ENCODE measurements around the gene TNK1. TPM values are rescaled to one million over a fixed set of nuclear protein-coding genes. Genes with fewer than 3 reads are reported as not detected.

The TNK1 gene
- total RNA-seq, 1 donor from 2014 or later = 2.2 TPM

DNA sequence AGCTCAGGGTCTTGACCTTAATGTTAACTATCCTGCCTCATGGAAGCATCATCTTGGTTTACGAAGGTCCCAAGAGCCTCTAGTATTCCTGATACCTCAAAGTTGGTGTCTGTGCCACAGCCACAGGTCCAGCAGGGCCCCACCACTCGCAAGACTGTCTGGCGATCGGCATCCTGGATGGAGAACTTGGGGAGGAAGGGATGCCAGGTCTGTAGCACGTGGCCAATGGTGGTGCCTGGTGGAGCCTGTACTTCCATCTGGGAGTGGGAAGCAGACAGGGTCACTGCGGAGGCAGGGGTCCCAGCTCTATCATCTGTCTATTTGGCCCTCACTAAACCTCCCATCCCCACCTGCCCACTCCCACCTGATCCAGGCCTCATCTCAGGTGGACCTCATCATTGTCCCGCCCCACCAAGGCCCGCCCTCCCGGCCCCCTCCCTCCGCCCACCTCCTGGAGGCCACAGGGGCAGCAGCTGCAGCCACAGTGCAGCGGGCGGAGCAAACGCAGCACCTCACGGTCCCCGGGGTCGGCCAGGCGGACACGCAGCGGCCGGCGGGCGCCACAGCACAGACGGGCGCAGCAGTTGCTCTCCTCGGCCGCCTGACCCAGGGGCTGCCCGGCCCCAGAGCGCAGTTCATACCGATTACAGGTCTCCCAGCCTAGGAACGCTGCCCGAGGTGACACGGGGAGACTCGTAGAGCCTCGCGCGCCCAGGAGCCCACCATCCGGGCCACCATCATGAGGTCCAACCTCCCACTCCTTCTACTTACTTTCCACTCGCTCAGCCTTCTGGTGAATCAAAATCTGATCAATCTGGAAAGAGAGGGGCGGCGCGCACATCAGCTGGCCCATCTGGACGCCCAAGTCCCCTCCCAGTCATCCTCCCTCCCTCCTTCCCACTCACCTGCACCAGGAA, 12.1 kb downstream of the TNK1 start:
- no peak for DNase-seq

DNA sequence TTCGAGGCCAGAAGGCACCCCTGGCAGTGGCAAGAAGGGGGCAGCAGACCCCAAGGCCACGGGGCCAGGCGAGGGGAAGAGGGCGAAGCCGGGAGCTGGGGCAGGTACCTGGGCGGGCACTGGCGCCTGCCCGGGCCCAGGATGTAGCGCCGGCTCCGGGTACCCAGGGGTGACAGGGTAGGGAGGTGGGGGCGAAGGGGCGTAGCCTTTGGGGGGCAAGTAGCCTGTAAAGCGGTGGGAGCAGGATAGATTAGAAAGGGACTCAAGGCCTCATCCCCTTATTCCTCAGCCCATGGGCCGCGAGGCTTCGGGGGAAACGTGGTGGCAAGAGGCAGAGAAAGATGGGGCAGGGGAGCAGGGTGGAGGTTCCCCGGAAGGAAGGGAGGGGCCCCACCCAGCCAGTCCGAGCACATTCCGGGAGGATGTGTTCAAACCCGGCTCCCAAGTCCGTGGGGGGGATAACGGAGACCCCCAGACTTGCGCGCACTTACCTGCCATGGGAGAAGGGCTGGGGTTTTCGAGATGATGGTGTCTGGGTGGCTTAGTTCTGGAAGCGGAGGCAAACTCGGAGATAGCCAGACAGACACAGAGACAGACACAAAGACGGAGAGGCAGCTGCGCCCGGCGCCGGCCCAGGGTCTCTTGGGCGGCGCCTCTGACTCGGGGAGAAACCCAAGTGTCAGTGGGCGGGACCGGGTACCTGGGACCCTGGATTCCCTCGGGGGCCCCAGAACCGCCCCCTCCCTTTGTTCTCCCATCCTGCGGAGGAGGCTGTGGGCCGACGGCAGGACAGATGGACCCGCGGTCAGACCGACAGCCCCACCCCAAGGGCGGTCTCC, 12.9 kb downstream of the TNK1 start:
- DNase-seq = peak; percentile 30

DNA sequence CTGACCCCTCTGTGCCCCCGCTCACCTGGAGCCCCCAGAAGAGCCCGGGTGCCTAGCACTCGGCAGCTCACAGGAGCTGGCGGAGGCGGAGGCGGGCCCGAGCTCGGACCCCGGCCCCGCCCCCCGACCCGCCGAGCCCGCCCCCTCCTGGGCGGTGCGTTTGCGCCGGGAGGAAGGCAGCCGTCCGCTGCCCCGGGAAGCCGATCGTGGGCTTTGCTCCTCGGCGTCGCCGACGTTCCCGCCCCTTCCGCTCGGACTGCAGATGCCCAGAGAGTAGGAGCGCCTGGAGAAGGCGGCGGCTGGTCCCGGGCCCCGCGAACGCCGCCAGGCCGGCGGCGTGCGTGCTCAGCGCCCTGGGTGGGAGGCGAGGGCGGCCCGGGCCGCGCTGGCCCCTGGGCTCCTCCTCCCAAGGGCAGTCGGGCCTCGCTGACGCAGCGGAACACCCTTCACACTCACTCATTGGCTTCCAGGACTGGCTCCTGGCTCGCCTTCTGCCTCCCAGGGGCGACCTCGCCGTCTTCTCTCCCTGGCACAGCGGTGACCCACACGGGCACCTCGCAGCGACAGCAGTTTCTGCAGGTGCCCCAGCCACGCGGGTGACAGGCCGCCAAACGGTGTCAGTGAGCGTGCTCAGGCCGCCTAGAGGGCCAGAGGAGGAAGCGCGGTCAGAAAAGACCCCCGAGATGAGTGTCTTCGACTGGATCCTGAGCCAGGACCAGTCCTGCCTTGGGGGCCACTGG, 13.7 kb downstream of the TNK1 start, which contains the start of gene PLSCR3:
TSS of gene PLSCR3 (minus strand) at position 74 of the 740 bp plus-strand sequence. CDS start 415 bp downstream, outside the sequence.
- DNase-seq = peak; percentile 88

- DNase-seq = no peak
Observed at GRCh38 chr17:7396147-7396546, 15.3 kb downstream of the TNK1 start.

- DNase-seq = no peak
Observed at GRCh38 chr17:7398612-7399011, 17.7 kb downstream of the TNK1 start.

DNA sequence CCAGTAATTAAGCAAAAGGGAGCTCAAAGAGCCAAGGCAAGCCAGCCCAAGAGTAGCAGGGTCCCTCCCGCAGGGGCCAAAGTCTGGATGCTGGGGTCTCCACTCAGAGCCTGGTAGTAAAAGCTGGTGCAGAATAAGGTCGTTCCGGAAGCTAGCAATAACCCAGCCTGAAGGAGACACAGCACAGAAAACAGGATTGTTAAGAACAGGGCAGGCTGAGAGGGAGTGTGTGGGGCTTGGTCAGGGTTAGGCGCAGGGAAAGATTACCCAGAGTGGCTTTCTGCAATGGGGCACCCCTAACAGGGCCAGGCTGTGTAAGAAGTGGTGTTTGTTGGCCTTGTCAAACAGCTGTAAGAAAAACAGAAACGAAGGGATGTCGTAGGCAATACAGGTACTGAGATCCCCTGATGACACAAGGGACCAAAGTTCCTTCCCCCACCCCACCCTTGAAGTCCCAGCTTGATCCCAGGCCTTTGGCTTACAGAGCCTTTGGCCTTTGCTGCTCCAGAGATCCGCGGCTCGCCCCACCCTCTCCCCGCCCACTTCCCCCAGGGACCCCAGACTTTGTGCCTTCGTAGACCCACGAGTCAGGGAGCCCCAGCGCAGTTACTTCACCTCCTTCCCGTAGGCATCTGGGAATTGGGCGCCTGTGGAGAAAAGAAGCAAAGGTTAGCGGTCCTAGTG, 22.3 kb downstream of the TNK1 start:
- DNase-seq = no peak

DNA sequence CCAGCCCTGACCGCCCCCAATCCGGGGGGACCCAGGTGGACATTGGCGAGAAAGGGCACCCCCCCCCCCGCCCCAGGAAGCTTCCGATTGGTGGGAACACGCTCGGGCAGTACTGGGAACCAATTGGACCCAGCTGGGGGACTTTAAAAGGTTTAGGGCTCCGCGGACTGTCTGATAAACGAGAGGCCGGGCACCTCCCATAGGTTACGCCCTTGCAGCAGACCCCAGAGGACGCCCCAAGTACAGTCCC, 22.8 kb downstream of the TNK1 start:
- no peak for DNase-seq

- peak; percentile 100 for DNase-seq
Observed at GRCh38 chr17:7403977-7404736, 23.3 kb downstream of the TNK1 start, which contains the start of gene TMEM256. Gene TMEM256, minus strand, starts transcription at chr17:7404097. Its CDS starts 13 bp downstream, at chr17:7404084.

DNA sequence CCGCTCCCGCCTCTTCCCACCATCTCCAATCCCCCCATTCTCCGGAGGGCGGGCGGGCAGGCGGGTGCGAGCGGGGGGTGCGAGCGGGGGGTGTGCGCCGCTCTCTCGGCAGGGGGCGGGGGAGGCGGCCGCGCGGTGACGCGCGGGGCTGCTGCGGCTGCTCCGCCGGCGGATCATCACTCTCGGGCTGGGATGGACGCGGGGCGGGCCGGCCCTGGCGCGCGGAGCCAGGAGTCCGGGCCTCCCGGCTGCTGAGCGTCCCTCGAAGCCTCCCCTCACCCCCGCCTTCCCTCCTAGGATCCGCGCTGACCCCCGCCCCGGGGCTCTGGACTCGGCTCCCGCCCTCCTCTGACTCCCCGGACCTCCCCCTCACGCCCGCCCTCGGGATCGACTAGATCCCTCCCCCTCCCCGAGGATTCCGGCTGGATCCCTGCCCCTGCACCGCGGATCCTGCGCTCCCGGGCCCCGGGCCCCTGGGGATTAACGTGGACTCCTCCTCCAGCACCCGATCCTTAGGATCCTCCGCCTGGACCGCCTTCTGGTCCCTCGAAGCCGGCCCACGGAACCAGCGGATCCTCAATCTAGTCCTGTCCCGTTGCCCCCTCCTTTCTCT, 24.0 kb downstream of the TNK1 start:
- DNase-seq = peak; percentile 24

DNA sequence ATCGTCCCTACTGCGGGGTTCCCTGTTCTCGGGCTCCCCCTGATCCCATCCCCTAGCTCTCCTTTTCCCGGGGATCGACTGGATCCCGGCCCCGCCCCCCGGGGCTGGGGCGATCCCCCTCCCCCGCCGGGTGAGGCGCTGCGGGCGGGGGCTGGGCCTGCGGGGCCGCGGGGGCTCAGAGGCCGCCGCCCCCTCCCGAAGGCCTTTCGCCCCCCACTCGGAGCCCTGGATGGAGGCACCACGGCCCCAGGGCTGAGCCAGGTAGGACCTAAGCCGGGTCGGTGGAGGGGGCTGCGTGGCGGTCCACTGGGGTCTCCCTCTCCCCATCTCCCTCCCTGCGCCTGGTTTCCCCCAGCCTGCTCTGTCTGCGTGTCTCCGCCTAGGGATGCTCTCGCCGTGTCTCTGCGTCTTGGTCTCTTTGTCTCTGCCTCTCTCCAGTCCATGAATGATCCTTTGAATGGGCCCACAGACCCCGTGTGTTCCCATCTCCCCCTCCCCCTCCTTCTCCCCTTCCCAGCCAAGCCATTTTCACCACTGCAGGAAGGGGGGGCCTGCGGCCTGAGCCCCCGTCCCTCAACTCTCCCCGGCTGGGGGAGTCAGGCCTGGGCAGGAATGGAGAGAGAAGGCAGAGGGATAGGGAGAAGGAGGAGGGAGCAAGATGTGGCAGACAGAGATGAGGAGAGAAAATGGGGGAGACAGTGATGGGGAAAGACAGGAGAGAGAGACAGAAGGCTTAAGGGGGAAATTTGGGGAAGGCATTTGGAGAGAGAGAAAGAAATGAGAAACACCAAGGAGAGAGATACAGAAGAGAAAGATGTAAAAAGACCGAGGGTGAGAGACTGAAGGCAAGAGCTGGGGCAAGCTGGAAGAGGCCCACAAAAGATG, 24.7 kb downstream of the TNK1 start:
- no peak for DNase-seq

GRCh38 chr17:7406235-7406825, 25.4 kb downstream of the TNK1 start:
- DNase-seq = no peak

DNA sequence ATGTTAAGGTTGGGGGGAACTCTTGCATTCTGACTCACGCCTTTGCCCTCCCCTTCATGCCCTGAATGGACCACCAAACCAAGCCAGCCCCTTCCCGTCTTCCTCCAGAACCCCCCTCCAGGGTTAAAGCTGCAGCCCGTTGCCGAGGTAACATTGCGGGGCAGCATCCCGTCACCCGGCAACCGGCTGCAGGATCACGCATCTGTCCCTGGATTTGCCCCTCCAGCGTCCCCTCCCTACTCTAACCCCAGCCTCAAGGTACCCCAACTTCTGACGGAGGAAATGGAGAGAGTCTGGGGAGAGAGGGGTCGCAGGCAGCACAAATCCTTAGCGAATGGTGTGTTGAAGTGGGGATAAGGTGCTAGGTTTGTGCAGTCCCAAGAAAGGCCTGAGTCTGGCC, 26.2 kb downstream of the TNK1 start:
- no peak for DNase-seq

DNA sequence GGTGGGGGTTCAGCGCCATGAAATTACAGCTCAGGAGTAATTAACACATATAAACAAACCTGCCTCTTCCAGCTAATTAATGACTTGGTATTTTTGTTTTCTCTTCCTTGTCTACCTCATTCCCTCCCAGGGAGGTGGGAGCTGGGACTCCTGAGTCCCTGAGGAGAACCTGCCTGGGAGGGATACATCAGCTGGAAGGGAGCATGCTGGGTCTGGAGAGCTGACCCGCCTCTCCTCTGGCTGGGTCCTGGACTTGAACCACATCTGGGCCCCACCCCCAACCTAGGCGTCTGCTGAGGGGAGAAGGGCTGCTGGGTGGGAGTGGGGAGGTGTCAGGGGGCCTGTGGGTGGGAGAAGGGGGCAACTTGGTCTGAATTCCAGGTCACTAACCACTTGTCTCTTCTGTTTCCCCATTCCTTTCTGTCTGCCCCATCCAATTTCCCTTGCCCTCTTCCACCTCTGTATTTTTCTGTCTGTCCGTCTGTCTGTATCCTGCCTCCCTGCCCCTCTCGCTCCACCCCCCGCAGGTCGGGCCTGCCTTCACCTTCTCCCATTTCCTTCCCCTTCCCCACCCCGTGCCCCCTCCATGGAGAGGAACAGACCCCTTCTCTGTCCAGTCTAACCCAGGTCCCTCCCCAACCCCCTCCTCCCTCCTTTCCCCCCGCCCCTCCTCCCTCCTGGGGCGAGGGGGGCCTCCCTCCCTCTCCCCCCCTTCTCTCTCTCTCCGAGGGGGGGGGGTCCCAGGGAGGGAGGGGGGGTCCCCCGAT, 26.8 kb downstream of the TNK1 start, which contains the start of gene NLGN2:
TSS of gene NLGN2 (plus strand) at position 361 of the 767 bp plus-strand sequence. CDS start 411 bp downstream, outside the sequence.
- no peak for DNase-seq

DNA sequence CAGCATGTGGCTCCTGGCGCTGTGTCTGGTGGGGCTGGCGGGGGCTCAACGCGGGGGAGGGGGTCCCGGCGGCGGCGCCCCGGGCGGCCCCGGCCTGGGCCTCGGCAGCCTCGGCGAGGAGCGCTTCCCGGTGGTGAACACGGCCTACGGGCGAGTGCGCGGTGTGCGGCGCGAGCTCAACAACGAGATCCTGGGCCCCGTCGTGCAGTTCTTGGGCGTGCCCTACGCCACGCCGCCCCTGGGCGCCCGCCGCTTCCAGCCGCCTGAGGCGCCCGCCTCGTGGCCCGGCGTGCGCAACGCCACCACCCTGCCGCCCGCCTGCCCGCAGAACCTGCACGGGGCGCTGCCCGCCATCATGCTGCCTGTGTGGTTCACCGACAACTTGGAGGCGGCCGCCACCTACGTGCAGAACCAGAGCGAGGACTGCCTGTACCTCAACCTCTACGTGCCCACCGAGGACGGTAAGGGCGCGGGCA, 27.4 kb downstream of the TNK1 start:
- no peak for DNase-seq

GRCh38 chr17:7408863-7409262, 28.0 kb downstream of the TNK1 start:
- no peak for DNase-seq

DNA sequence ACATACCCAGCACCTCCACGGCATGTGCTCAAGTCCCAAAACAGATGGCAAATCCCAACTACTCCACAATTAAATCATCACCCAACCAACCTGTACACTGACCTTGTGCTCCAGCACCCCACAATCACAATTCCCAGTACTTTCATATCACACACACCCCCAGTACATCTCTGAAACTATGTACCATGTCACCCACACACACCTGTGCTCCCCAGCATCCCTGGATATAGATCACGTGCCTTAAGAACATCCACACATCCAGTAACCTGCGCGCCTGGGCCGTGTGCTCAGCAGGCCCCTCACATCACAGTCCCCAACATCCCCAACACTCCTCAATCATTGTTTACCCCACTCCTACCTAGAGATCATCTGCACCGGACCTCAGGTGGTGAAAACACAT, 28.8 kb downstream of the TNK1 start:
- DNase-seq = no peak

- DNase-seq = no peak
Observed at GRCh38 chr17:7410634-7411426, 29.9 kb downstream of the TNK1 start.

DNA sequence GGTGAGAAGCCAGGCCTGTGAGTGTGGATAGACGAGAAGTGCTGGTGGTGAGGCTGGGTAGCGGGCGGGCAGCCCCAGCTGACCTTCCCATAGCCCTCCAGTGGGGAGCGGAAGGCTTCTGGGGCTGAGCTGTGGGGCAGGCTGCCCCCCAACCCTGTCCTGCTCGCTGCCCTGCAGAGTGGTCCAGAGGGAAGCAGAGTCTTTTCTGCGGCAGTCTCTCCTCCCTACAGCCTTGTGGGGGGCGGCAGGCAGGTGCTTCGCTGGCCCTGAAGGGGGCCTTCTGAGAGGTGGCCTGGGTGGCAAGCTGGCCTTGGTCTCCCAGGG, 30.5 kb downstream of the TNK1 start:
- DNase-seq = no peak

Measured in dermis blood vessel endothelial cell (primary cell).